GM15510 (cell line): Measurements from ENCODE around the gene KDM4C.

ENCODE experiments used
- POLR2A ChIP-seq: IDR thresholded peaks from 3 replicates; pipeline ENCODE4 v1.6.1; 2011; ENCODE audit warnings: borderline replicate concordance; ENCODE audit not compliant: insufficient read length; ENCODE audit errors: extremely low read depth

KDM4C gene

DNA sequence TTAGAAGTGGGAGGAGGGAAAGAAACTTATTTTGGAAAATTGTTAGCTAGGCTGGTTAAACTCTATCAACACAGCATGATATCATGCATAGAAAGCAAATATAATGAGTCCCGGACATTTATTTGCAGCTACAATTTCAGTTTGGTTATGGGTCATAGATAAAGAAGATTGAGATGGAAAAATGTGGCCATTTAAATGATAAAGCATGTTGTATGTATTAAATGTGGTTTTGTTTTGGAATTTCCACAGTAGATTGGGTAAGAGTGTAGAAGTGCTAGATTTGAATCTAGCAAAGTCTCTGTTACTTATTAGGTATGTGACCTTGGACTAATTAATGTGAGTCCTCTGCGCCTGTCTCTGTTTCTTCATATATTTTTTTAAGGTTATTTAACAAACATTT, 217.4 kb downstream of the KDM4C start:
- no peak for TF ChIP-seq POLR2A

DNA sequence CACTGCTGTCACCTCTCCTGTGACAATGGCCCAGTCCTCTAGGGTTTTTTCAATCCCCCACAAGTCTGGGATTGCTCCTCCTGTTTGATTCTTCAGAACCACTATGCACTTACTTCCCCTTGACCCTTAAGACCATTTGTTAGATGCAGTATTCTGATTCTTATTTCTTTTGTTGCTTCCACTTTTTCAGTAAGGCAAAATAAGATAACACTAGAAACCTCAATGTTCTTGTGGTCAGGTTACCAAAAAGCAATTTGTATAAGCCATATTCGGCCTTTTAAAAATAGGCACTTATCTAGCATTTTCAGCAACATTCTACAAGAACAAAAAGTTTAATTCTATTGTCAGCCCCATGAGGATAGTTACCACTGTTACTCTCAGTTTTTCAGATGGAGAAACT, 220.0 kb downstream of the KDM4C start:
- no peak for TF ChIP-seq POLR2A

DNA sequence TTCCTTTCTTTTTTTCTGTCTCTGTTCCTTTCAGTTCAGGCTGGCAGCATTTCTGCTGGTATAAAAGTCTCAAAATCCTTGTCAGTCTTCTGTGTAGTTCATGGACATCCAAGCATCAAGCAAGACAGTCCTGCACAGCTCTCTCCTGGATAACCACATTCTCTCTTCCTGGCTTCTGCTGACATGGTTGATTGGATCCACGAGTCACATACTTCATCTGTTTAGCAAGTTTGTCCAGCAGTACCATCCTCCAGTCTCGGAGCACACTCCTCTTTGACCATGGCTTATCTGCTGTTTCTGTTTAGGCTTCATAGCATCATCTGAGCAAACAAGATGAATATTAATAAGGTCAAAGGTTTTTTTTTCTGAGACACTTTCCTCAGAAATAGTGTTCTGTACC, 220.8 kb downstream of the KDM4C start:
- no peak for TF ChIP-seq POLR2A

DNA sequence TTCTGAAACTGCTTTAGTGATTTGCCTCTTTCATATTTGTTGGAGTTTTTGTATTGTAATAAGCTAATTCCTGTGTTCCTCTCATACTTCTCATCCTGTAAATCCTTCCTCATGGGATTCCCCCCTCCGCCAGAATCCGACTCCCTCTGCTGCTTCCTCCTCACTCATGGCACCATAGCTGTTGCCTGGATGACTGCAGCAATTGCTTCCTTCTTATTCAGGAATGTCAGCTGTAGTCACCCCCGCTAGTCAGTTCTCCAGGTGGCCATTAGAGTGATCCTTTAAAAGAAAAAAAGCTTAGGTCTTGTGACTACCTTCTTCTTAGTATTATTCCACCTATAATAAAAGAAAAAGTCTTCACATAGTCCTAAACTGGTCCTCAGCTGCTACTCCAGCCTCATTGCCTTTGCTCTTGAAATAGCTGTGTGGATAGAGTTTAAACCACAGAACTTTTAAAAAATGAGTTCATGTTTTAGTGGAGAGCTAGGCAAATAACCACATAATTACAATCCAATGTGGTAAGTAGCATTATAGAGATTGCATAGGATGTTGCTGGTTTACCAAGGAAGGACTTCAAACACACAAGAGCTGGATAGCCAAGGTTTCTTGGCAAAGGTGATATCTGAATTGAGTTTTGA, 227.3 kb downstream of the KDM4C start:
- no peak for TF ChIP-seq POLR2A

DNA sequence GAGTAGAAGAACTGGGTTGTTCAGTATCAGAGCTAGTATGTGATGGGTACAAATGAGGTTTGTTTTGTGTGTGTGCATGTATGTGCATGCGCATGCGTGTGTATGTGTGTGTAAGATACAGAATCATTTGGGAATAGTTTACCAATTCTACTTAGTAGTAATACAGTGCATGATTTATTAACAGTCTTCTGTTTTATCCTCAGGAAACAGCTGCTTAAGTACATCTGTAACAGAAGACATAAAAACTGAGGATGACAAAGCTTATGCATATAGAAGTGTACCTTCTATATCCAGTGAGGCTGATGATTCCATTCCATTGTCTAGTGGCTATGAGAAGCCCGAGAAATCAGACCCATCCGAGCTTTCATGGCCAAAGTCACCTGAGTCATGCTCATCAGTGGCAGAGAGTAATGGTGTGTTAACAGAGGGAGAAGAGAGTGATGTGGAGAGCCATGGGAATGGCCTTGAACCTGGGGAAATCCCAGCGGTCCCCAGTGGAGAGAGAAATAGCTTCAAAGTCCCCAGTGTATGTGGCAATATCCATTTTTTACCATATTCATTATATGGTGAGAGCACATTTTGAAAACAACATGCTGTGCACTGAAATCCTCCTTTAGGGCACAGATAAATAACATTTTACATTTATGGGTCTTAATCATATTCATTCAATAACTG, 228.5 kb downstream of the KDM4C start:
- TF ChIP-seq POLR2A, result no peak

DNA sequence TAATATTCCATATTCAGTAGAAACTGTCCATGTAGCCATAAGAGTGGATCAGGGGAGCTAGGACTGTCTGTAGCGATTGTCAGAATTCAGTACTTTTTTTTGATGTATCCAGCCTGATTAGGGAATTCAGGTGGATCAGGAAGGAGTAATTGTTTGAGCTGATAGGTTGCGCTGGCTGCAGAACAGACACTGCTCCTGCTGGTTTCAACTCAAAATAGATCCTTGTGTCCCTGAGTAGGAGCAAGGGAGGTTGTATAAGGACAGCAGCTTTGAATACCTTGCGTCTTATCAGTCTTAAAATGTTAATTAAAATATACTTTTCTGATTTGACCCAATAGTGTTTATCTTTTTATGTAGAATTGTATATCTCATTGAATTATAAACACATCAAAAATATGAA, 229.6 kb downstream of the KDM4C start:
- no peak for TF ChIP-seq POLR2A

DNA sequence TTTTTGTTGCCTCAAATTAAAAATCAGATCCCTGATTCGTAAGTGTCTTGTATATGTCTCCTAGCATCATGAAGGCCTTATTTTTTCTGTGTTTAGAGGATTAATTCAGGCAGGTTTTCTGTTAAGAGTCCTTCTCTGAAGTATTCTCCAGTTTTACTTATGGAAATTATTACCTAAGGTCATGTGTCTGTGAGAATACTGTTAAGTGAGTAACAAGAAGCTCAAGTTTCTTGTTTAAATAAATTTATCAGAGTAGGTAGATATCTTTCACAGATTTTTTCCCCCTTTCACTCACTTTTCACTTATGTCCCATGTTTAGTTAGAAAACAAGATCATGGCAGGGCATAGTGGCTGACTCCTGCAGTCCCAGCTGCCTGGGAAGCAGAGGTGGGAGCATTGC, 233.6 kb downstream of the KDM4C start:
- TF ChIP-seq POLR2A, result no peak

DNA sequence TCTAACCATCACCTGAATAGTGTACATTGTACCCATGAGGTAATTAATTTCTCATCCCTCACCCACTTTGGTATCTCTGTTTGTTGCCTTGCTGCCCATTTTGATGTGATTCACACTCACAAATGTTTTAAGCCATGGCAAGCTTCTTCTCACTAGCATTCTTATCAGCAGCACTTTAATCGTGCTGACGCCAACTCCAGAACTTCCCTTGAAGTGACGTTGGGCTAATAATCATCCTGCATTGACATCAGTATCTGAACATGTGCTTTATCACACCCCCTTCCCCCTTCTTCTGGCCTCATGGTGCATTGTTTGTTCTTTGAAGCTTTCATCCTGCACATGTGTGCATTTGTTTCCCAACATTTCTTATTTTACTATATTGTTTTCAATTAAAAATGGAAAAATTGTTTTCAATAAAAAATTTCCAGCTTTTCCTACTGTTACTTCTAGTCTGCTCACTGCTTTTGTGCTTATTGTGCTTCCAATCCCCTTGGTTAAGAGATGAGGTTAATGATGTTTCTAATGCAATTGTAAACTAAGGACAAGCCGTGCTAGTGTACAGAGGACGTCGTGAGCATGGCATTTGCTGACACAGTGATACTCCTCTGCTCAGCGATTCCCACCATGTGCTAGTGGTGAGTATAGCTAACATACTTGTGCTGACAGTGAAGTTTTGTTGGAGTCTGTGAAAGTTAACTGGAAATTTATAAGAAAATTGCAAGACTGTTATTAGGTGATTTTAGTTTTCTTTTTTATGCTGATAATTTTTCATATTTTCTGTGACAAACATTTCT, 238.5 kb downstream of the KDM4C start:
- no peak for TF ChIP-seq POLR2A

DNA sequence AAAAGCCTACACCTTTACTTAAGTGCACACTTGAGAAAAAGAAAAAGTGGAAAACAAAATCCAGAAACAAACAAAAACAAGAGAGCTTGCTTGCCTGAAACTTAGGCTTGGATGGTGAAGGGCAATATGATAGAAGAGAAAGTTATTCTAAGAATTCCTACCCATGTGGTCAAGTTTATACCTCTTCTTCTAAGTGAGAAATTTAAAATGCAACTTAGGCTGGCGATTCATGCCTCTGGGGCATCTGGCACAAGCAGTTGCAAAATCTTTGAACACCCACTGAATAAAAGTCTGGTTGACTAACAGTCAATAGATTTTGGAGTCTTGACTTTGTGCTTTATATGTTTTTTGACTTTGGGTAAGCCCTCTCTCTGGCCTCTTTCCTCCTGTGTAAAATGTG, 239.6 kb downstream of the KDM4C start:
- TF ChIP-seq POLR2A, result no peak

DNA sequence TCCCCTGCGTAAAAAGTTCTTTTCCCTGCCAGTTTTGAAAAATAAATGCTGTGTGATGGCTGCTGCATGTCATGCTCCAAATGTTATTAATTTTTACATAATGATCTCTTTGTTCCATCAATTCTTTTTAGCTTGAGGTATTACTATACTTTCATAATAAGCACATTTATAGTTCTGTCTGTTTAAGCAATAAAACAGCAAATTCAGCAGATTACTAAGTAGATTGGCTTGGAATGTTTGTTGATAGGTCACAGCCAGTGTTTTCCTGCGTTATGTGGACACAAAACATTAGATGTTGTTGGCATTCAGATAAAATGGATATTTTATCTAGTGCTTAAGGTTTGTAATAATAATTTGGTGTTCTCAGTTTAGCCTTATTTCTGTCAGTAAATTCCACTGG, 242.0 kb downstream of the KDM4C start:
- no peak for TF ChIP-seq POLR2A

DNA sequence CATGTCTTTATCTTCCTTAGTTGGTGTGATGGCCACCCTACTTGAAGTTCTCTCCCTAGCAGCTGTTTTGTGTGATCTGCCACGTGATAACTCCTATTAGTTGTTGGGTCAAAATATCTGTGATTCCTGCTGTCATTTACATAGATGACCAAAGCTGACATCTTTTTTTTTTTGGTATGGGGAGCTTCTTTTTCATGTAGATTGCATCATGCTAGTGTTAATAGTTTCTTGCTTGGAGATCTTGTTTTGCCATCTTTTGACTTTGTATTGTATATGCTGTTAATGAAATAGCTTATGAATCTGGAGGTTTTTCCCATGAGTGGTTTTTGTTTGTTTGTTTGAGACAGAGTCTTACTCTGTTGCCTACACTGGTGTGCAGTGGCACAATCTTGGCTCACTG, 243.8 kb downstream of the KDM4C start:
- no peak for TF ChIP-seq POLR2A

DNA sequence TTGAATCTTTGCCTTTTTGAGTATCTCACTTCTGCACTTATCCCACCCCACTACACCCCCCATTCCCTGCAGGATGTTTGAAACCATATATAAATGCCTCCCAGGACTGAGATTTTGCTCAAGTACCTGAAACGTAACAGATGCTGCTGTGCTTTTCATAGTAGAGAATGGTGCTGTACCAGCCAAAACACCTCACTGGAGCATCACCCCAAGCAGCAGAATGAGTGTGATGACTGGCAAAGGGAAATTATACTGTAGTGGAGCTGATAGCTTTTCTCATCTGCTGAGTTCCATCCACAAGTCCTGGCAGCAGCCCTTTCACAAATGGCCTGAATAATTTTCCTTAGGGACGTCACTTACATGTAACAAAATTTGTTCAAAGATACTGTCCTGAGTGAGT, 246.1 kb downstream of the KDM4C start:
- no peak for TF ChIP-seq POLR2A

DNA sequence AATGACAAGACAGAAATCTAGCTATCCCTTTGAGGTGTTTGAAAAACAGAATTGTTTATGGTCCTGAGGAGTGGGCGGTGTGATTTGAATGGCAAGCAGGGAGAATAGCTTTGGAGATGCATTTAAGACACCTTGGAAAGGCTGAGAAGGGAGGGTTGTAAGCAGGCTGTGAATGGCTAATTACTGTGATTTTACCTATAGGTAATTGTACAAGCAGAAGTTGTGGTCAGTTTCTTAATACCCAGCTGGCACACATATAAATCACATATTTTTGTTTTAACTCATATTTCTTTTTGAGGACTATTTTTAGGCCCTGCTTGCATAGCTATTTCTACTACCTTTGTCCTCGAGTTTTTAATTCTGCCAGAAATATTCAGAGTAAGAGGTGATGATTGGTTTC, 248.6 kb downstream of the KDM4C start:
- TF ChIP-seq POLR2A, result no peak

DNA sequence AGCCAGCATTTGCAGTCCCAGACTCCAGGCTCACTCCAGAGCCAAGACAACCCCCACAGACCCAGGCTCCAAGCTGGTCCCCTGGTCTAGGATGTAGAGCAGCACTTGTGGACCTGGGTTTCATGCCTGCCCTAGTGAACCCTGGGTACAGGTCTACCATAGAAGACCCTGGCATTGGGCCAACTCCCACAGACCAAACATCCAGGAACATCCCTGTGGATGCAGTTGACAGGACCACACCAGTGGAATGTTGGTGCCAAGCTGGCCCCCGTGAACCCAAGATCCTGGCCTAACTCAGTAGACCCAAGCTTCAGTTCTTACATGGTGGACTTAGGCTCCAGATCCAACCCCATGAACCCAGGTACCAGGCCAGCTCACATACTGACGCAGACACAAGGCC, 250.6 kb downstream of the KDM4C start:
- no peak for TF ChIP-seq POLR2A

DNA sequence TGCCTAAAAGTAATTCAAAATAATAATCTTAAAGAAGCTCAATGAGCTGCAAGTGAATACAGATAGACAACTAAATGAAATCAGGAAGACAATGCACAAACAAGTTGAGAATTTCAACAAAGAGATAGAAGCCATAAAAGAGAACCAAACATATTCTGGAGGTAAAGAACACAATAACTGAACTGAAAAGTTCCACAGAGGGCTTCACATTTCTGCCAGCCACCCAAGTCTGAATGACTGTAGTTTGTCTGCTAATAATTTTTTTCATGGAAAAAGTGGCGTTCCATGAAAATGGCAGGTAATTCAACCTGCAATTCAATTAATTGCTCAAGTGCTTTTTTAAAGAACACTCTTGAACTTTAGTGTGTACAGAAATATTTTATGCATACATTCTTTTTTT, 251.3 kb downstream of the KDM4C start:
- TF ChIP-seq POLR2A, result no peak
